SK-N-DZ (cell line): ENCODE results near the gene ARHGAP26.
"Not testable (repeated sequence)": the region's sequence is repeated elsewhere in the genome, so short reads cannot be mapped to it uniquely, and the experiment has no call there.

Experiments
- DNase-seq: peaks from one replicate; pipeline ENCODE4 v3.0.0-alpha.2; 2015; ENCODE audit warnings: low spot score

ARHGAP26 gene

DNA sequence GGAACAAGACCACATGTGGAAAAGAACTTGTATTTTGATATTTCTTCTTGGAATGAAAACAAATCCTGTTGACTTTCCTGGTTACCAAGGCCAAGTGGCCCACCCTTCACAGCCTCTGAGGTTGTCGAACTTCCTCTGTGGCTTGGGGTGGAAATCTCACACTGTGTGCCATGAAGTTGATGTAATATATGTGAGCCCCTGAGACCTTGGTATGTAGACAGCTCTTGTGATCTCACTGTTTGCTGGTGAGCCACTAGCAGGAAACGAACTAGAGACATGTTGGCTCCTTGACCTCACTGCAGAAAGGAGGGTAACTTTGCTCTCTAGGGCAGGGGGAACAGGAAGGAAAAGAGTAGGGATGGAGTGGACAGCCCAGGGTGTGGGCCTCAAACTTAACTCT lies 159.4 kb downstream of the ARHGAP26 start:
- no peak for DNase-seq

DNA sequence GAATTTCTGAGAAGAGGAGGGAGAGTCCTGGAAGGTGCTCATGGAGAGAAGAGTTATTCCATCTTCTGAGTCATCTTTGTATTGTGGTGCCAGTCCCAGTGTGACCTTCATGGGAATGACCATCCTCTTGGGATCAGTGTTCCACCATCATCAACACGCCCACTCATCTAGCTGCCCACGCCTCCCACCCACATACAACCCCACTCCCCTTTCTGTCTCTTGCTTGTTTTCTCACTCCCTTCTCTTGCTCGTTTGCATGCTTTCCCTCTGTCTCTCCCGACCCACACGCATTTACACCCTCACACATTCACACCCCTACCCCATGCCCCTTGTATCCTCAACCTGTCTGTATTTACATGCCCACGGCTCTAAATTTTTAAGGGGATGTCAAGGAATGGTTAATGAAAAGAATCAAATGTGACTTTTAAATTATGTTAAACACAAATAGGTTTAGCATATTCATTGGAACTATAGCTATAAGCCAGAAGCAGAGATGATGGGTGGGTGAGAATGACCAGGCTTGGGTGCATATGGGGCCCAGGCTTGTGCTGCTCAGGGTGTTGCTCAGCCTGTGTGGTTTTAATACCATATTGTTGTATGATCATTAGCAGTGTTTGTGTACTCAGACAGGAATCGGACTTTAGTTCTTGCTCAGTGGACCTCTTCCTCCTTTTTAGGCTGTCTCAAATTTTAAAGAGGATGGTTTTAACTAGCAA lies 160.4 kb downstream of the ARHGAP26 start:
- DNase-seq, result no peak

DNA sequence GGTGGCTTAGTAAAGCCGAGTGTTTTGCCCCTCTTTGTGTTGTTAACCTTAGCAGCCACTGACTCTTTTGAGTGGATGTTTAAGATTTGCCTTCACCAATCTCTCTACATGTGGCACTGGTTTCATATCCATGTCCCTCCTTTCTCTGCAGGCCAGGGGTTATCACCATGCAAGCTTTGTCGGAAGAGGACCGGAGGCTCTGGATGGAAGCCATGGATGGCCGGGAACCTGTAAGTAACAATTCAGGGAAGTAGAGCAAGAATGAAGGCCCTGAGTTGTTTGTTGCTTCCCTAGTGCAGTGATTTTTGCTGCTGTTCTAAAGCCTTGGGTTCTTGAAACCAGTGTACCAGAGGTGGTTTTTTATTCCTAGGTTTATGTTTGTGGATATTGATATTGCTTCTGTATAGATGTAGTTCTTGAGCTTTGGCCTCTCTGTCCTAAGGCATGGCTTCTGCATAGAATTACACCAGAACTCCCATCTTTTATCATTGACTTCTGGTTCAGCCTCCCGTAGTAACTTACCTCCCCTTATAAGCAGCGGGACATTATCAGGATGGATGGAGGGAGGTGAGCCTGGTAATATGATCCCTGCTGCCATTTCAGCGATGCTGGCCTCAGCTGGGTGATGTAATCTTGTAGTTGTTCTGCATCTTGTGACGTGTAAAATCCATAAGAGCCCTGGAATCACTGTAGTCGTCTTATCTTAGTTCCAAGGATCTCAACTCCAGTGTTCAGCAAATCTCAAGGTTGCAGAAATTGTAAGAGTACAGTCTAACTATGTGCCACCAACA lies 161.9 kb downstream of the ARHGAP26 start:
- DNase-seq, result peak; percentile 76

DNA sequence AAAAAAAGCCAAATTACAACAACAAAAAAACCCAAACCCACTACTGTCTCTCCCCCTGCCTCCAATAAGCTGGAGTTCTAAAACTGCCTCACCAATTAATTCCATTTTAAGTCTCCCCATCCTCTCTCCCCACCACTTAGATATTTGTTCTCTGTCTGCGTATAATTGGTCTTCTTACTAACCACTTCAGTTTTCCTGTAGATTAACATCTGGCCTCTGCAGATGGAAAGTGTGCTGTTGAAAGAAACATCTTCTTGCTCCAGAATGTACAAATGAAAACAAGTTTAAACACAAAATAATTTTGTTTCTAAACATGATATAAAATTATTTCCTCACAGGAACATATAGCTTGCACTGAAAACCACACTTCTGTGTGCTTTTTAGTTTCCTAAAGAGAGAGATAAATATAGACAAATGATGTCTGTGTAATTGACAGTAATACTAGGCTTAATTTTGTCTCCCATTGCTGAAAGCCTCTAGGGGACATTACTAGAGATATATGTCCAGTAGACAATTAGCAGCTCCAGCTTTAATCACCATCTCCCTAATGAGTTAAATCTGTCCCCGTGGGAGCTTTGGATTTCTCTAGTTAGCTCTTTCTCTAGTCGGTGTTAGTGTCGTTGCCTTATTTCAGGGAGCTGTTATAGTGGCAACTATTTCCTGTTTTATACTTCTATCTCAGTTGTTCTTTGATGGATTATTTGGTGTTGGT lies 164.0 kb downstream of the ARHGAP26 start:
- DNase-seq, result peak; percentile 38

DNA sequence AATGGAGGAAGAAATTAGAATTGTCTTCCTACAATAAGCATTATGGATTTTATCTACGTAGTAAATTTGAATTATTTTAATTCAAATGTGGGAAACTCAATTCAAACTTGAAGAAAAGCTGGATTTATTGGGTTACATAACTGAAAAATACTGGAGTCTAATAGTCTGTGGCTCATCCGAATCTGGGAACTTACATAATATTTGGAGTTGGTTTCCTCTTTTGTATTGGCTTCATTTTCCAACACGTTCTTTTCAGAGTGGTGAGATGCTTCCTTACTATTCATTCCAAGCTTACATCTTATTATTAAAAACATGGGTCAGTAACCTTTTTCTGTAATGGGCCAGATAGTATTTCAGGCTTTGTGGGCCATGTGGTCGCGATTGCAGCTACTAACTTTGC lies 164.8 kb downstream of the ARHGAP26 start:
- no peak for DNase-seq

DNA sequence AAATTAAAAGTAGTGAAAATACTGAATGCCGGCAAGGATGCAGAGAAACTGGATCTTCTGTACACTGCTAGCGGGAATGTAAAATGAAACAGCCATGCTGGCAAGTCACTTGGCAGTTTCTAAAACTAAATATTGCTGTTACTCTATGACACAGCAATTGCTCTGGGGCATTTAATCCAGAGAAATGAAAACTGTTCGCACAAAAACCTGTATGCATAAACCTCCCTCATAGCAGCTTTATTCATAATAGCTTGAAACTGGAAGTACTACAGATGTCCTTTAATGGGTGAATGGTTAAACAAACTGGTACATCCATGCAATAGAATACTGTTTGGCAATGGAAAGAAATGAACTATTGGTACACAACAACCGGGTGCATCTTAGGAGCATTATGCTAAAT lies 167.2 kb downstream of the ARHGAP26 start:
- DNase-seq, result no peak

DNA sequence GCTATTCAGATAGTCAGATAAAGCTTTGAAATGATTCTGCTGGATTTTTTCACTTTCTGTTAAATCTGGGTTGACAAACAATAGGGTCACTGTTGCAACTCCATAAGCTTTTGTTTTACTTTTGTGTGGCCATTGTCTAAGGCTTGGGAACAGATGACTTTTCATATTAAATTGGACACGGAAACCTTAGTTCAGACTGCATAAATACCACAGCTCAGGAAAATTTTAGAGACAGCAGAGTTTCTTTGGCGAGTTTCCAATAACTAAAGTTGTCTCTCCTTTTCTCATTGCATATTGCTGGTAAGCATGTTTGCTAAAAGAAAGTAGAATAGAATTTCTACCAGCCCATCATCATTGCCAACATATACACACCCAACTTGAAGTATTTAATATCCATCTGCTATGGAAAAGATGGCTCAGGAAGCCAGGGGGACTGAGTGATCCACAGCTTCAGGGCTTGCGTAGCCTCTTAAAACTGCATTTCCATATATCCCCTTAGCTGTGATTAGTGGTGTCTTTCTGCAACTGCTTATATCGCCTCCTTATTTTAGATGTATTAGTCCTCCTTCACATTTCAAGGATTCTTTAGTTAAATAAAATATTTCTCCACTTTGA lies 168.2 kb downstream of the ARHGAP26 start:
- no peak for DNase-seq

DNA sequence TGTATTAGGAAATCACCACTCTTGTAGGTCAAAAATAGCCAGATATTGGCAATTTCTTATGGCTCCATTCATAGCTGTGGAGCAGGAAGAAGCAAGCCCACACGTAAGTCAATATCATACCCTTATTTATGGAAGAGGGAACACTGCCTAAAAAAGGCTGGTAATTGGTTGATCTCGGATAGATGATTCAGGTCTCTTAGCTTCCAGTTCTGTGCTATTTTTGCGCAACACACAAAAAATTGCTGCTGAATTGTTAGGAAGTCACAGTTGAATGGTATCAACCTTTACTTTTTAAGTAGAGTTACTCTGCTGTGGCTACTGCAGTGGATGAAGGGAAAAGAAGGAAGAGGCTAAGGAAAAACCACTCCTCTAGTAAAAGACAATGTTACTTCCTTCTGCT lies 168.8 kb downstream of the ARHGAP26 start:
- DNase-seq, result no peak

DNA sequence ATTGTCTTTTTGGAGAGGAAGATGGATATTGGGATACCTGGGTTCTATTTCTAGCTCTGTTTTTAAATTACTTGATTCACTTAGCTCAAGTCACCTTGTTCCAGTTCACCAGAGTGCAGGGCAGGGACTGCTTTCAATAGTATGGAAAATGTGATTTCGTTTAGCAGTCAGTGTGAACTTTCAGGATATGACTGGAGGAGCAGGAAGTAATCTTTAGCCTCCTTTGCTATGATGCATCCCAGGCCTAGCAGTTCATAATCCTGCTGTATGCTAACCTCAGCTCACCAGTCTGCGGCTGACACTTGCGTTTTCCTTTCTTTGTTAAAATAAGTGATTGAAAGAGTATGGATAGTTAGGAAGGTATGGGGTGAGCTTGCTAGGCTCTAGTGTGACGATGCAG lies 169.7 kb downstream of the ARHGAP26 start:
- no peak for DNase-seq

DNA sequence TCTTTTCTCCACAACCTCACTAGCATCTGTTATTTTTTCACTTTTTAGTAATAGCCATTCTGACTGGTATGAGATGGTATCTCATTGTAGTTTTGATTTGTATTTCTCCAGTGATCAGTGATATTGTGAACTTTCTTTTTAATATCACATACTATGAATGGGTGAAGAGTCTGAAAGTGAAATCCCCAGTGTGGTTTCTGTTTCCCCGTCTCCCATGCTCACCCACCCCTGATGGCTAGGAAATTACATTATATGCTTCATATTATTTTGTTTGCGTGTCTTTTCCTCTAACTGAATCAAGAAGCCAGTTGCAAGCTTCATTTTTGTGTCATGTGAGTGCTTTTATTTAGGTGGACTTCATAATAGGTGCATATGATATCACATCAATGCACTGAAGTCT lies 171.1 kb downstream of the ARHGAP26 start:
- DNase-seq, result no peak

DNA sequence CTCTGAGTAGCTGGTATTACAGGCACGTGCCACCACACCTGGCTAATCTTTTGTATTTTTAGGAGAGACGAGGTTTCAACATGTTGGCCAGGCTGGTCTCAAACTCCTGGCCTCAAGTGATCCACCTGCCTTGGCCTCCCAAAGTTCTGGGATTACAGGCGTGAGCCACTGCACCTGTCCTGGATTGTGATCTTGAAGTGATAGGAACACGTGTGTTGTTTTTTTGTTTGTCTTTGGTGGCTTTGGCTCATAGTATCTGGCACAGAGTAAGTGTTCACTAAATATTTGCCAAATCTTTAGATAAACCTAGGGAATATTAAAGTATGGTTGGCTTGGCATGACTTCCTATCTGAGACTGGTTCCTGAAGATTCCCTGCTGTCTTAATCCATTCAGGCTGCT lies 172.7 kb downstream of the ARHGAP26 start:
- DNase-seq, result no peak

DNA sequence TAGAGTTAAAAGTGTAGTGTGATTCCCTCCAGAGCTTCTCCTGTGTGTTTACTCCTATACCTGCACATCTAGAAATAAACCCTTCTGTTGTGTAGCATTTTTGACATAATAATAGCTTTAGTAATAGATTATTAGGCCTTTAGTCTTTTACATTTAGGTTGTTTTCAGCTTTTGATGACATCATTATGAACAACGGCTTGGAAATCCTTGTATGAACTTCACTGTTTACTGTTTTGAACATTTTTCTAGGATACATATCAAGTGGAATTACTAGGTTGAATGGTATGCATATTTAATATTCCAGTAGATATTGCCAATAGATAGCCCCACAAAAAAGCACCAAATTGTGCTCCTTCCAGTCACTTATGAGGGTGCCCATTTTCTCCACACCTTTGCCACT lies 174.0 kb downstream of the ARHGAP26 start:
- no peak for DNase-seq

DNA sequence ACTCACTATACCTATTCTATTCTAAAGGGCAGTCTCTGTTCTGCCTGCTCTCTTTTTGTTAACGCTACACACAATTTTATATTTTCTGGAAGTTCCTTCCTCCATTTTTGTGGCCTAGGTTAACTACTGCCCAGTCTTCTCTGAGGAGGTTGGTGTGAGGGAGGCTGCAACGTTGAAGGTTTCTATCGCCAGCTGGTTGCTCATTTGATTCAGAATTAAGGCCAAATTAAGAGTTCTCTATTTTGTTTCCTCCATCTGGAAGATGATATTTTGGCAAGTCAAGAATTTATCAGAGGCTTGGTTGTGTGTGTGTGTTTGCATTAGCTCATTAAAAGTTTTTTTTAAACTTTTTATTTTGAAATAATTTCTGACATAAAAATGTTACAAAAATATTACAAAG lies 175.1 kb downstream of the ARHGAP26 start:
- DNase-seq, result no peak

DNA sequence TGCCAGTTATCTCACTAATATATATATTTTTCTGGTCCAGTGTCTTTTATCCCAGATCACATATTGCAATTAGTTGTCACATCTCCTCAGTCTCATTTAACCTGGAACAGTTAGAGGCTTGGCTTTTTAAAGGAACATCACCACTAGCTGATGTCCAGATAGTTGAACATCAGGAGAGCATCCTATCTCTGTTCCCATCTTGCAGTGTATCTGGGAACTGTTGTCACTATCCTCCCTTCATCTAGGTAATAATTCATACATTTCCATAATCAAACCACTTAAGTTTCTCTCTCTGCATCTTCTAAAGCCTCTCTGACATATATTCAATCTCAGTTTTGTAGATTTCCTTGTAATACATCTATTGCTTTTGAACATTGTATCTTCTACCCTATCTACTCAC lies 175.7 kb downstream of the ARHGAP26 start:
- DNase-seq, result peak; percentile 67

DNA sequence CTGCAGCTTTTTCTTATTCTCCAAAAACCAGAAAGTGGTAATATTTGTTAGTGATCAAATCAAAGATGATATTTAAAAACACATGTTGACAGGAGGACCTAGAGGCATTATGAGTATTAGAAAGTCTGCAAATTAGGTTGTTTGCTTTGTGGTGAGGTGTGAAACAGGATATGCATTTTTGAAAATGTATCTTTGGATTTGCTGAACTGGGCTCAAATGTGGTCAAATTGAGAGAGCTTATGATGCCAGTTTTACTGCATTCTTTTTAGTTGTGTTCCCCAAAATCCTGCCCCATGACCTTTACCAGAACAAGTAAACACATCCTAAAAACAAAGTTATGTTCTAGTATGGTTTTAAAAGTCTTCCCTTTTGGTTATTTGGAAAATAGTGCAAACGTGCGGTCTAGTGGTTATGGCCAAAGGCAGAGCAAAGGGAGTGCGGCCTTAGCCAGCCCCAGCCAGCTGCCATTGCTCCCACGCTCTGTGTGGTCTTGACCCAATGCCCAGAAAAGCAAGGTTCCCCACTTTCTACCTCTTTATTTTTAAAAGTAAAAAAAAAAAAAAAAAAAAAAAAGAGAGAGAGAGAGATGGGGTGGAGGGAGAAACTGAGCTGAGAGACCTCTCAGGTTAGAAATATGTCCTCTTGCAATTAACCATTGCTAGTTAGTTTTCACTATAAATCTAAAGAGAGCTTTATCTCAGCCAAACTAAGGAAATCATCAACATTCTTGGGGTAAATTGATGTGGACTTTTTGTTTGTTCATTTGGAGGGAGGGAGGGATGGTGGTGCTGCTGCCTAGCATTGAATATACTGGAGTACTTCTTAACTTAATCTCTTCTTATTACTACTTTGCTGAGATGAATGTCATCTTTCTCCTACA lies 176.6 kb downstream of the ARHGAP26 start:
- DNase-seq, result no peak

DNA sequence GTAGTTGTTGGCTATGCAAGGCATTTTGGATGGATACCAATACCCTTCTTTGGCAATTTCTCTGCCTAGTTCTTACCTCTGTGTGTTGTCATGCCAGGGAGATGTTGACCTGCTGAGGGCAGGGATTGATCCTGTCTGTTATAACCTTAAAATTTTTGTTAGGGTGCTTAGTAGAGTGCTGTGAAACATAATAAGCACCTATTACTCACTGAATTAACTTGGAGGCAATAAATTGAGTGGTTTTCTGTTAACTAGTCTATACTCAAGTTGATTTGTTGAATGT lies 177.2 kb downstream of the ARHGAP26 start:
- no peak for DNase-seq

DNA sequence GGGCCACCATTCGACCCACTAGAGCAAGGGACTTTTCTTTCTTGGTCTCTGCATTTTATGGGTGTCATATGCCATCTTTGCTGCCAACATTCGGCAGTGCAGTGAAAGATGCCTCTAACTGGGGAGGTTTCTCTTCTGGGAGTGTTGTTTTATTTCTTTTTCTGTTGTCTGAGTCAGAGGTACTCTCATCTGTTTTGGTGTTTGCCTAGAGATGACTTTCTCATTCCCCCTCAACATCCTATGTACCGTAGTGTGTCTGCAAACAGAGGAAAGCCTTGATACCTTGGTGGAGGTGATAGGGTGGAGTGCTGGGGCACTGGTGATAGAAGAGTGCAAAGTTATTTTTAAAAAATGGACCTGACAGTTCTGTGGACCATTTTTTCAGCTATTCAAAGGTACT lies 182.1 kb downstream of the ARHGAP26 start:
- DNase-seq, result no peak

DNA sequence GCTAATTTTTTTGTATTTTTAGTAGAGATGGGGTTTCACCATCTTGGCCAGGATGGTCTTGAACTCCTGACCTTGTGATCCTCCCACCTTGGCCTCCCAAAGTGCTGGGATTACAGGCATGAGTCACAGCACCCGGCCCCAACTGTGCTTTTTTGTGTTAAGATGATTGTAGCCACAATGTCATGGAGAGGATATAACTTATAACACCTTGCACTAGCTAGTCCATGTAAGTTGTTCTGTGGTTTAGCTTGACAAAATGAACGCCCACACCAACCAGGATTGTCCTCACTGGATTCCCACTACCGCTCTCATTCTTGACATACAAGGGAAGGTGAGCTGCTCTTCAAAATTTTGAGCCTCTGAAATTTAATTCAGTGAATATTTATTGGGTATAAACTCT lies 182.7 kb downstream of the ARHGAP26 start:
- not testable (repeated sequence) for DNase-seq

DNA sequence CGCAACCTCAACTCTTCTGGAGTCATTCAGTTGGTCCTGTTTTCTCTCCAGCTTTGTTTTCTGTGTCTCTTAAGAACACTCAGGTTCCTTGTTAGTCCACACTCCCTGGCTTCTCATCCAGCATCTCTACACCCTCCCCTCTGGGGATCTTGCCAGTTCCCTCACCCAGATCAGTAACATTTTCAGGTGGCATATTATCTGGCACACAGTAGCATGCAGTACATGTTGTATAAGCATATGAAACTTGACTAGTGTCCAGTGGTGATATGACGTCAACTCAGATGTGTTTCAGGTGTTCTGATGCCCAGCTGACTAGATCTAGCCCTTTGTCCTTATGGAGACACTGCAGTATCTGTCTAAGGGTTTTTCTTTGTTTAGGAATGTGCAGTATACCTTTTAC lies 184.3 kb downstream of the ARHGAP26 start:
- no peak for DNase-seq

DNA sequence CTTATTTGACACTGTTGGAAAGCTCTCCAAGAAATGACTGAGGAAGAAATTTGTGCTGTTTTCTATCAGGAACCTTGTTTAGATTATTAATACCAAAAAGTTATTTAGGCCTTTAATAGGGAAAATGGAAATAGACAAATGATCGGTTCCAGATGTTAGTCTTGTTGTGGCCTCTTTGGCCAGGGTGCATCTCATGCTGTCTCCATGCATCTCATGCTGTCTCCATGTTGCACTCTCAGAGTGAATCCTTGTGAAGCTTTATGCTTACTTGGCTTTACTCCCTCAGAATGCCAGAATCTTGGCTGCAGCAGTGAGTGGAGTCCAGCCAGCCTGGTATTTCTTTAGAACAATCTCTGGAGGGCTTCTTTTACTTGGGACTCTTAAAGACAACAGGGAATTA lies 185.5 kb downstream of the ARHGAP26 start:
- no peak for DNase-seq

DNA sequence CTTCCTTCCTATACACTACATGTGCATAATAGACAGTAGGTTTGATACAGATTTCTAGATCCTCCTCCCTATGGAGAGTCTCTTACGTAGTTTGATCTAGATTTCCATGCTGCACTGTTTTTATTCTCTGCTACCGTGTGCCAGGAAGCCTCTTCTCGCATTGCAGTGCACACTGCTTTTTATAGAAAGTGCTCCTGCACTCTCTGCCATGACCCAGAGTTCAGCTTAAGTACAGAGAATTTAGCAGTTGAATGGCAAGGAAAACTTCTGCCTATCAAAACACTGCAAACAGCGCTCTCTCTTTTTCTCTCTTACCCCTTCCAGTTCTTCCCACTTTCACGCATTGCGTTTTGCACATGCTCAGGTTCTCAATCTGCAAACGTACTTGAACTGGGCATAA lies 187.4 kb downstream of the ARHGAP26 start:
- DNase-seq, result no peak
